Mesendoderm (in vitro differentiated cells): Measurements from ENCODE around the gene PPP2R5E.

Experiments used
- DNase-seq: peaks from one replicate; pipeline ENCODE4 v3.0.0; 2013
- H2AK5ac ChIP-seq: 2 replicates; pipeline ENCODE4 v1.6.1; 2013; ENCODE audit warnings: low read length, inconsistent platforms
- H2BK120ac ChIP-seq: 2 replicates; pipeline ENCODE4 v1.6.1; 2013; ENCODE audit warnings: low read depth, mild to moderate bottlenecking, low read length, moderate library complexity, mixed read lengths
- H2BK15ac ChIP-seq: replicated peaks from 2 replicates; pipeline ENCODE4 v1.6.1; 2013; ENCODE audit warnings: low read depth, mild to moderate bottlenecking, moderate library complexity
- H2BK5ac ChIP-seq: 2 replicates; pipeline ENCODE4 v1.6.1; 2013; ENCODE audit warnings: low read length, inconsistent platforms
- H3K18ac ChIP-seq: 2 replicates; pipeline ENCODE4 v1.6.1; 2013; ENCODE audit warnings: mild to moderate bottlenecking, low read length, mixed read lengths
- H3K23ac ChIP-seq: one replicate; pipeline ENCODE4 v1.6.1; 2013; ENCODE audit warnings: low read length
- H3K27ac ChIP-seq: 2 replicates; pipeline ENCODE4 v1.5.1; 2013; ENCODE audit warnings: low read depth, mild to moderate bottlenecking, inconsistent platforms, low read length, moderate library complexity
- H3K27me3 ChIP-seq: 2 replicates; pipeline ENCODE4 v1.6.1; 2013; ENCODE audit warnings: low read length, control low read depth, mild to moderate bottlenecking, inconsistent platforms; ENCODE audit not compliant: insufficient read depth, poor library complexity
- H3K36me3 ChIP-seq: 2 replicates; pipeline ENCODE4 v1.6.1; 2013; ENCODE audit warnings: low read length, inconsistent platforms; ENCODE audit not compliant: control insufficient read depth, insufficient read depth
- H3K4ac ChIP-seq: one replicate; pipeline ENCODE4 v1.6.1; 2013; ENCODE audit warnings: low read depth, mild to moderate bottlenecking, low read length, moderate library complexity
- H3K4me1 ChIP-seq: 2 replicates; pipeline ENCODE4 v1.6.1; 2013; ENCODE audit warnings: low read depth, low read length, inconsistent platforms; ENCODE audit not compliant: control insufficient read depth
- H3K4me2 ChIP-seq: 2 replicates; pipeline ENCODE4 v1.6.1; 2013; ENCODE audit warnings: low read length
- H3K4me3 ChIP-seq: 2 replicates; pipeline ENCODE4 v1.5.1; 2013; ENCODE audit warnings: mild to moderate bottlenecking, low read length
- H3K56ac ChIP-seq: one replicate; pipeline ENCODE4 v1.6.1; 2013; ENCODE audit warnings: low read length
- H3K79me1 ChIP-seq: 2 replicates; pipeline ENCODE4 v1.6.1; 2013; ENCODE audit warnings: low read length, inconsistent platforms
- H3K79me2 ChIP-seq: 2 replicates; pipeline ENCODE4 v1.6.1; 2013; ENCODE audit warnings: mild to moderate bottlenecking, low read length; ENCODE audit not compliant: control insufficient read depth, insufficient read depth
- H3K9ac ChIP-seq: 2 replicates; pipeline ENCODE4 v1.6.1; 2013; ENCODE audit warnings: low read length, inconsistent platforms
- H4K5ac ChIP-seq: one replicate; pipeline ENCODE4 v1.6.1; 2013; ENCODE audit warnings: low read length
- H4K8ac ChIP-seq: one replicate; pipeline ENCODE4 v1.6.1; 2013; ENCODE audit warnings: low read depth, mild to moderate bottlenecking, control low read depth, low read length, moderate library complexity
- WGBS: extraction: QIAGEN DNeasy Blood & Tissue Kit; methylation state at CpG from one replicate; pipeline ENCODE4 v1.1.7; 2013; ENCODE audit warnings: low lambda C conversion rate, missing lambda C conversion rate; ENCODE audit not compliant: insufficient coverage; ENCODE audit errors: extremely low coverage; 5-methylcytosine and 5-hydroxymethylcytosine counted together

The PPP2R5E gene

DNA sequence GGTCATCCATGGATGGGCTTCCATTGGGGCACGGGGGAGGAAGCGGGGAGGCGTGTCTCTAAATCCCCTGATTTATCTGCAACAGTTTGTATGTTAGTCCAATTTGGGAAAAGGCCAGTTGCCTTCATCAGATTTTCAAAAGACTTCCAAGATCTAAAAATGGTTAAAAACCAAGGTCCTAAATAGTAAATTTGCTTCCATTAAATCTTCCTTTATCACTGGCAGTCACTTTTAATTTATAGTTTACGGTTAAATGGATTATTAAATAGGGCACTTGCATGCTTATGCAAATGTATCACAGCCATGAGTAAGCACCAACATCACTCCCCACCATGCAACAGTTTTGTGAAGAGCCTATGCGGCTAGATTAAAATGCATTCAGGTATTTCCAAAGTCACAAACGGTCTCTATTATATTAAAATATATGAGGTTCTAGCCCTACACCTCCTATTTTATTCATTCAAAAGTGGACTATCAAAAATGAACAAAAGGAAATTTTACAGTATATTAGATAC lies 116.3 kb downstream of the PPP2R5E start:
- WGBS = no CpG with 5 or more reads among the region's 6 CpGs
- no peak overlapping the region for H3K23ac ChIP-seq
- H3K4ac ChIP-seq = no peak overlapping the region
- H3K4me1 ChIP-seq = no peaks in the 10 kb centered on the region
- no peak for DNase-seq
- H3K9ac ChIP-seq = no peak overlapping the region
- H3K79me1 ChIP-seq = peaks cover 8% of the 10 kb centered on the region
- no peak overlapping the region for H2BK120ac ChIP-seq
- no peak overlapping the region for H4K8ac ChIP-seq
- no peaks in the 10 kb centered on the region for H3K36me3 ChIP-seq
- H3K79me2 ChIP-seq = peaks cover 3% of the 10 kb centered on the region
- no peak overlapping the region for H2AK5ac ChIP-seq
- no peak overlapping the region for H3K56ac ChIP-seq
- no peak overlapping the region for H3K4me2 ChIP-seq
- no peak overlapping the region for H2BK5ac ChIP-seq
- H2BK15ac ChIP-seq = no peak overlapping the region
- H3K18ac ChIP-seq = no peak overlapping the region
- H3K4me3 ChIP-seq = no peak overlapping the region
- no peak overlapping the region for H4K5ac ChIP-seq
- no peak overlapping the region for H3K27ac ChIP-seq
- H3K27me3 ChIP-seq = no peaks in the 10 kb centered on the region

DNA sequence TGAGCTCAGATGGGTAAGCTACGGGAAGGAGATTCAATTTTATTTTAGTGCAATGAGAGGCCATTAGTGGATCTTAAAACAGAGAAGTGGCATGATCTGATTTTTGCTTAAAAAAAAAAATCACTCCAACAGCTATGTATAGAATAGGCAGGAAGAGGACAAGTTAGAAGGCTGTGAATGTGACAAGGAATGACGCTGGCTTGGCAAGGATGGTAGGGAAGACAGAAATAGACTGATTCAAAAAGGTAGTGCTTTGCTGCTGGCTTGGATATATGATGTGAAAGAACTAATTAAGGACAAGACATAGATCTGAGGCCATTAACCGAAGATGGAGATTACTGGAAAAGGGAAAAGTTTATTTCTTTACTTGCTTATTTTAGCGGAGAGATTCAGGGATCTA lies 119.3 kb downstream of the PPP2R5E start:
- no peak overlapping the region for H3K56ac ChIP-seq
- no peak overlapping the region for H2BK15ac ChIP-seq
- H2BK5ac ChIP-seq = no peak overlapping the region
- WGBS = no CpG with 5 or more reads among the region's 4 CpGs
- H3K4ac ChIP-seq = no peak overlapping the region
- no peak overlapping the region for H3K18ac ChIP-seq
- H3K79me1 ChIP-seq = peaks cover 9% of the 10 kb centered on the region
- no peak for DNase-seq
- H3K4me3 ChIP-seq = no peak overlapping the region
- no peak overlapping the region for H2BK120ac ChIP-seq
- peaks cover 1% of the 10 kb centered on the region for H3K36me3 ChIP-seq
- H3K27ac ChIP-seq = no peak overlapping the region
- H4K5ac ChIP-seq = no peak overlapping the region
- no peak overlapping the region for H4K8ac ChIP-seq
- no peaks in the 10 kb centered on the region for H3K27me3 ChIP-seq
- H3K9ac ChIP-seq = no peak overlapping the region
- no peak overlapping the region for H3K4me2 ChIP-seq
- H2AK5ac ChIP-seq = no peak overlapping the region
- peaks cover 3% of the 10 kb centered on the region for H3K79me2 ChIP-seq
- H3K23ac ChIP-seq = no peak overlapping the region
- no peaks in the 10 kb centered on the region for H3K4me1 ChIP-seq

DNA sequence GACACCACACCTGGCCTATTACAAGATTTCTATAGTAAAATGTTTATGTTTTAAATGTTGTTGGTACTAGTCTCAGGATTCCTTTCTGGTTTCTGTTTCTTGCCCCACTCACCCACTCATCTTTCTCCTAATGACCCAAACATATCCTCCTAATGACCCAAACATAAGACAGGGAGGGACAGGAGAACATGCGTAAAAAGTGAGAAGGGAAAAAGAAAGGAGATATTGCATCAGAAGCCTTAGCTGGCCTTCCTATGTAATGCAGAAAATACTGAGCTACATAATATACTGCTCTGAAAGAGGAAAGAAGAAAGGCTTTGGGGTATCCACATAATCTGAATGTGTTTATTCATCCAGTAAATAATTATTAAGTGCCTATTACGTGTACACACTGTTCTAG lies 119.8 kb downstream of the PPP2R5E start:
- H3K79me1 ChIP-seq = peaks cover 9% of the 10 kb centered on the region
- H3K27ac ChIP-seq = no peak overlapping the region
- no peak overlapping the region for H3K4me2 ChIP-seq
- no peak overlapping the region for H2AK5ac ChIP-seq
- H4K5ac ChIP-seq = no peak overlapping the region
- H3K36me3 ChIP-seq = peaks cover 1% of the 10 kb centered on the region
- no peak overlapping the region for H3K9ac ChIP-seq
- H4K8ac ChIP-seq = no peak overlapping the region
- no CpG with 5 or more reads among the region's 2 CpGs for WGBS
- H3K79me2 ChIP-seq = peaks cover 3% of the 10 kb centered on the region
- no peak overlapping the region for H2BK5ac ChIP-seq
- H3K23ac ChIP-seq = no peak overlapping the region
- H3K56ac ChIP-seq = no peak overlapping the region
- H2BK15ac ChIP-seq = no peak overlapping the region
- H3K4ac ChIP-seq = no peak overlapping the region
- no peaks in the 10 kb centered on the region for H3K27me3 ChIP-seq
- H3K4me1 ChIP-seq = no peaks in the 10 kb centered on the region
- DNase-seq = no peak
- no peak overlapping the region for H3K4me3 ChIP-seq
- no peak overlapping the region for H3K18ac ChIP-seq
- H2BK120ac ChIP-seq = no peak overlapping the region

GRCh38 chr14:63421919-63422318 lies 121.3 kb downstream of the PPP2R5E start:
- Histone ChIP-seq H2AK5ac (no peak overlapping the region), H4K8ac (no peak overlapping the region), H3K18ac (no peak overlapping the region), H3K79me1 (peaks cover 9% of the 10 kb centered on the region), H3K36me3 (peaks cover 1% of the 10 kb centered on the region), H3K4ac (no peak overlapping the region), H3K9ac (no peak overlapping the region), H3K27me3 (no peaks in the 10 kb centered on the region), H3K4me1 (no peaks in the 10 kb centered on the region), H3K4me3 (no peak overlapping the region), H3K79me2 (peaks cover 3% of the 10 kb centered on the region), H3K56ac (no peak overlapping the region), H3K27ac (no peak overlapping the region), H3K4me2 (no peak overlapping the region), H2BK5ac (no peak overlapping the region), H2BK15ac (no peak overlapping the region), H4K5ac (no peak overlapping the region), H3K23ac (no peak overlapping the region), H2BK120ac (no peak overlapping the region)
- DNase-seq = no peak
- no CpG with 5 or more reads among the region's 3 CpGs for WGBS

- Histone ChIP-seq H3K23ac (no peak overlapping the region), H2BK120ac (no peak overlapping the region), H3K4me3 (no peak overlapping the region), H2AK5ac (no peak overlapping the region), H3K27ac (no peak overlapping the region), H4K8ac (no peak overlapping the region), H3K79me2 (peaks cover 3% of the 10 kb centered on the region), H3K56ac (no peak overlapping the region), H3K18ac (no peak overlapping the region), H4K5ac (no peak overlapping the region), H2BK5ac (no peak overlapping the region), H3K27me3 (no peaks in the 10 kb centered on the region), H3K79me1 (peaks cover 9% of the 10 kb centered on the region), H2BK15ac (no peak overlapping the region), H3K9ac (no peak overlapping the region), H3K4me2 (no peak overlapping the region), H3K4ac (no peak overlapping the region), H3K36me3 (peaks cover 1% of the 10 kb centered on the region), H3K4me1 (no peaks in the 10 kb centered on the region)
- no CpG with 5 or more reads among the region's 2 CpGs for WGBS
- DNase-seq = no peak
Measured at GRCh38 chr14:63421226-63421625, 122.0 kb downstream of the PPP2R5E start.

DNA sequence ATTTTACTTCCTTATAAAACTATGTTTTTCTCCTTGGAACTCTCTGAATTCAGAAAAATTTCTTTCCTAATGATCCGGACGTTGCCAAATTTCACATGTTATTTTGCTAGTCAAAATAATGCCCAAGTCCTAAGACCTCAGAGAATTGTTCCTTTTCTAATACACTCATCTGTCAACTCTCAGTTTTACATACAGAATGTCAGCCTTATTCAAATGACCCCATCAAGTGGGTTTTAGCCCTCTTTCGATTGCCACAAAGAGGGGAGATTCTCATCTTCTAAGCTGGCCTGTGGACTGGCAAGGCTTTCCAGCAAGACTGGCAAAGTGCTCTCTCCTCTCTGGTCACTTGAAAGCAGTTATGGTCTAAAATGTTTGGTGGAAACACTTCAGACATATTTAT lies 125.2 kb downstream of the PPP2R5E start:
- no peak overlapping the region for H3K4me2 ChIP-seq
- no peak overlapping the region for H3K23ac ChIP-seq
- H2BK120ac ChIP-seq = no peak overlapping the region
- DNase-seq = no peak
- no peak overlapping the region for H2BK15ac ChIP-seq
- no peak overlapping the region for H3K27ac ChIP-seq
- no peak overlapping the region for H3K4me3 ChIP-seq
- H3K9ac ChIP-seq = no peak overlapping the region
- H3K79me2 ChIP-seq = no peaks in the 10 kb centered on the region
- H2AK5ac ChIP-seq = no peak overlapping the region
- H3K79me1 ChIP-seq = peaks cover 3% of the 10 kb centered on the region
- no peaks in the 10 kb centered on the region for H3K27me3 ChIP-seq
- H4K8ac ChIP-seq = no peak overlapping the region
- no peaks in the 10 kb centered on the region for H3K4me1 ChIP-seq
- no peak overlapping the region for H3K4ac ChIP-seq
- peaks cover 1% of the 10 kb centered on the region for H3K36me3 ChIP-seq
- no peak overlapping the region for H2BK5ac ChIP-seq
- no peak overlapping the region for H3K18ac ChIP-seq
- no peak overlapping the region for H3K56ac ChIP-seq
- WGBS = no CpG with 5 or more reads among the region's 3 CpGs
- H4K5ac ChIP-seq = no peak overlapping the region
